SK-N-SH (cell line): ENCODE data around the gene DLX1. TPM values are rescaled to one million over a fixed set of nuclear protein-coding genes. Genes with fewer than 3 reads are reported as not detected.
A peak's percentile ranks its signal among the peaks of the same experiment; 100 is the strongest.

ENCODE experiments used
- CTCF ChIA-PET: fragments of 300-600, 350-600 bp; formaldehyde crosslinking; extraction: SDS; loops from one replicate; lab custom pipeline; 2021; lab: Yijun Ruan, JAX
- POLR2A ChIA-PET: fragments of 350-600 bp; sonication (Branson Sonifier 250); formaldehyde crosslinking; extraction: SDS; loops from one replicate; lab custom pipeline; 2020; ENCODE audit warnings: antibody characterized with exemption, inconsistent platforms; lab: Yijun Ruan, JAX
- DNase-seq: peaks from one replicate; pipeline ENCODE4 v3.0.0; 2012
- H2AFZ ChIP-seq: fragments of 200-600 bp; sonication (generic); 2 replicates; pipeline ENCODE4 v1.8.1; 2016; ENCODE audit warnings: antibody characterized with exemption, mild to moderate bottlenecking, low read depth
- H3F3A ChIP-seq: fragments of 200-600 bp; sonication (generic); replicated peaks from 2 replicates; pipeline ENCODE3; 2016; ENCODE audit warnings: antibody characterized with exemption, mild to moderate bottlenecking; ENCODE audit not compliant: insufficient read depth
- H3K27ac ChIP-seq, 2 experiments: fragments of 200-500 bp in 1 of 2; fragments of 200-600 bp in 1 of 2; sonication (Bioruptor generic) in 1 of 2; sonication (generic), shearing (Covaris generic) in 1 of 2; 2 replicates each; pipeline versions ENCODE4 v1.5.1 to v1.6.1; 2014 to 2016; ENCODE audit warnings: low read depth in 2 of 2, inconsistent platforms in 1 of 2, low read length in 1 of 2, mild to moderate bottlenecking in 1 of 2, mixed read lengths in 1 of 2
- H3K27me3 ChIP-seq: fragments of 200-600 bp; sonication (generic), shearing (Covaris generic); 2 replicates; pipeline ENCODE4 v1.6.1; 2016; ENCODE audit warnings: mixed run types; ENCODE audit not compliant: insufficient read depth
- H3K36me3 ChIP-seq, 2 experiments: fragments of 200-500 bp in 1 of 2; fragments of 200-600 bp in 1 of 2; sonication (Bioruptor generic) in 1 of 2; sonication (generic) in 1 of 2; replicated peaks in 1 of 2; 2 replicates each; pipeline versions ENCODE3 to v1.5.1; 2014 to 2016; ENCODE audit warnings: low read length in 1 of 2, mild to moderate bottlenecking in 1 of 2; ENCODE audit not compliant: insufficient read depth in 2 of 2, control insufficient read depth in 1 of 2
- H3K4me1 ChIP-seq, 2 experiments: fragments of 200-500 bp in 1 of 2; fragments of 200-600 bp in 1 of 2; sonication (Bioruptor generic) in 1 of 2; sonication (generic), shearing (Covaris generic) in 1 of 2; 2 replicates each; pipeline versions ENCODE4 v1.5.1 to v1.6.1; 2014 to 2016; ENCODE audit warnings: low read depth in 1 of 2, low read length in 1 of 2, mixed run types in 1 of 2; ENCODE audit not compliant: insufficient read depth in 2 of 2, control insufficient read depth in 1 of 2
- H3K4me2 ChIP-seq: fragments of 200-600 bp; sonication (generic), shearing (Covaris generic); 2 replicates; pipeline ENCODE4 v1.6.1; 2017; ENCODE audit warnings: mixed run types
- H3K4me3 ChIP-seq, 2 experiments: fragments of 200-500 bp in 1 of 2; fragments of 200-600 bp in 1 of 2; sonication (Bioruptor generic) in 1 of 2; sonication (generic), shearing (Covaris generic) in 1 of 2; 2 replicates each; pipeline versions ENCODE4 v1.5.1 to v1.8.1; 2014 to 2016; ENCODE audit warnings: low read depth in 2 of 2, inconsistent platforms in 1 of 2, low read length in 1 of 2, mild to moderate bottlenecking in 1 of 2, mixed read lengths in 1 of 2, moderate library complexity in 1 of 2
- H3K79me2 ChIP-seq: fragments of 200-600 bp; sonication (generic); 2 replicates; pipeline ENCODE4 v1.8.1; 2017; ENCODE audit warnings: mild to moderate bottlenecking; ENCODE audit not compliant: insufficient read depth
- H3K9ac ChIP-seq: fragments of 200-600 bp; sonication (generic); 2 replicates; pipeline ENCODE4 v1.6.1; 2017; ENCODE audit warnings: mixed run types
- H3K9me2 ChIP-seq: fragments of 200-600 bp; sonication (generic); 2 replicates; pipeline ENCODE4 v1.6.1; 2017; ENCODE audit warnings: mixed run types
- H3K9me3 ChIP-seq: fragments of 200-600 bp; sonication (generic); 2 replicates; pipeline ENCODE4 v1.6.1; 2017; ENCODE audit warnings: mixed run types, mild to moderate bottlenecking, moderate library complexity
- H4K20me1 ChIP-seq: fragments of 200-600 bp; sonication (generic); 2 replicates; pipeline ENCODE4 v1.6.1; 2017; ENCODE audit warnings: mild to moderate bottlenecking, mixed run types; ENCODE audit not compliant: insufficient read depth
- CHD2 ChIP-seq: fragments of 150-350 bp; IDR thresholded peaks from 2 replicates; pipeline ENCODE4 v1.6.1; 2018; ENCODE audit warnings: low read length; ENCODE audit not compliant: partially characterized antibody
- ELF1 ChIP-seq: IDR thresholded peaks from 2 replicates; pipeline ENCODE4 v1.4.0; 2012
- EP300 ChIP-seq, 2 experiments: IDR thresholded peaks; 2 replicates each; pipeline versions ENCODE4 v1.4.0 to v1.6.1; 2012; ENCODE audit warnings: borderline replicate concordance in 1 of 2, low read depth in 1 of 2, low read length in 1 of 2
- EZH2phosphoT487 ChIP-seq: fragments of 200-600 bp; sonication (generic); IDR thresholded peaks from 2 replicates; pipeline ENCODE4 v1.6.1; 2017; ENCODE audit warnings: low read depth, mixed run types, mild to moderate bottlenecking, antibody characterized with exemption, moderate library complexity, borderline replicate concordance
- FOSL2 ChIP-seq: IDR thresholded peaks from 2 replicates; pipeline ENCODE4 v1.4.0; 2012; ENCODE audit warnings: low read depth, mild to moderate bottlenecking, moderate library complexity, borderline replicate concordance
- FOXJ3 ChIP-seq: sonication (generic); formaldehyde crosslinking; IDR thresholded peaks from 2 replicates; pipeline ENCODE4 v1.5.1; 2020; ENCODE audit warnings: mild to moderate bottlenecking, missing genetic modification reagents
- JUND ChIP-seq: IDR thresholded peaks from 2 replicates; pipeline ENCODE4 v1.4.0; 2012
- MXI1 ChIP-seq: IDR thresholded peaks from 2 replicates; pipeline ENCODE4 v1.6.1; 2012; ENCODE audit warnings: mild to moderate bottlenecking, low read depth, low read length, improper control_type of control experiment
- NFIC ChIP-seq: IDR thresholded peaks from 2 replicates; pipeline ENCODE4 v1.4.0; 2012; ENCODE audit warnings: borderline replicate concordance
- RXRA ChIP-seq: IDR thresholded peaks from 2 replicates; pipeline ENCODE4 v1.4.0; 2012; ENCODE audit warnings: low read depth, mild to moderate bottlenecking, borderline replicate concordance
- SIN3A ChIP-seq: IDR thresholded peaks from 2 replicates; pipeline ENCODE4 v1.6.1; 2012; ENCODE audit warnings: low read depth, mild to moderate bottlenecking, low read length, moderate library complexity, borderline replicate concordance
- TCF12 ChIP-seq: IDR thresholded peaks from 2 replicates; pipeline ENCODE4 v1.4.0; 2012
- YY1 ChIP-seq: IDR thresholded peaks from 2 replicates; pipeline ENCODE4 v1.4.0; 2012; ENCODE audit warnings: low read depth, mild to moderate bottlenecking
- WGBS: methylation state at CpG from one replicate; pipeline ENCODE4 v1.1.6; 2017; ENCODE audit warnings: low lambda C conversion rate; 5-methylcytosine and 5-hydroxymethylcytosine counted together
- polyA plus RNA-seq, 3 experiments: library from polyadenylated mRNA; depleted of rRNA; stranded (reverse); fragments of >200 nt; gene quantifications; 2 replicates each; pipeline ENCODE4 v1.2.3, GENCODE V29; 2012
- TF ChIP-seq, protein P1 (sequence below): fragments of 150-350 bp; IDR thresholded peaks from 2 replicates; pipeline ENCODE4 v1.6.1; 2016; ENCODE audit warnings: mild to moderate bottlenecking, low read depth, low read length
- TF ChIP-seq, protein P2 (sequence below): IDR thresholded peaks from 2 replicates; pipeline ENCODE4 v1.4.0; 2012; ENCODE audit warnings: low read depth
- TF ChIP-seq, protein P3 (sequence below): IDR thresholded peaks from 2 replicates; pipeline ENCODE4; 2012
- TF ChIP-seq, protein P4 (sequence below): IDR thresholded peaks from 2 replicates; pipeline ENCODE4 v1.4.0; 2012; ENCODE audit warnings: low read depth, borderline replicate concordance

DLX1 gene
- polyA plus RNA-seq, 1 of the 3 experiments (the other 2 are of a cell fraction): 0.07 TPM

DNA sequence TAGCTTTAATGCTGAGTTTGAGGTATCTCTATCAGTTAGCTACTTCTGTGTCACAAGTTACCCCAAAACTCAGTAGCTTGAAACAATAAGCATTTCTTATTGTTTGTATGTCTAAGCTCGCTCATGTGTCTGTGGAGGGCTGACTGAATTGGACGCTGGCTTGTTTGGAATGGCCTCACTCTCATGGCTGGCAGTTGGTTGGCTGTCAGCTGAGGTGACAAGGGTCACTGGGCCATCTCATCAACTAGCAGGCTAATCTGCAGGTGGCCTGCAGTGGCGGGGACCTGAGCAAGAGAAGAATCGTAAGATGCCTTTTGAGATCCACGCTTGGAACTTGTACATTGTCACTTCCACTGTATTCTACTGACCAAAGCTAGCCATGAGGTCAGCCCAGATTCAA, 30.8 kb downstream of the DLX1 start:
- H3K4me3 ChIP-seq: no peak overlapping the region
- POLR2A ChIA-PET: interaction anchor here (0.6 kb wide), 1 partner anchor 410 kb away, joined by 3 read pairs; no protein-coding TSS in a partner anchor
- CTCF ChIA-PET: interaction anchor here (1.1 to 1.9 kb wide), 4 partner anchors 9 to 345 kb away, joined by 4 to 14 read pairs (median 6); partner anchors contain the start of gene DLX2

DNA sequence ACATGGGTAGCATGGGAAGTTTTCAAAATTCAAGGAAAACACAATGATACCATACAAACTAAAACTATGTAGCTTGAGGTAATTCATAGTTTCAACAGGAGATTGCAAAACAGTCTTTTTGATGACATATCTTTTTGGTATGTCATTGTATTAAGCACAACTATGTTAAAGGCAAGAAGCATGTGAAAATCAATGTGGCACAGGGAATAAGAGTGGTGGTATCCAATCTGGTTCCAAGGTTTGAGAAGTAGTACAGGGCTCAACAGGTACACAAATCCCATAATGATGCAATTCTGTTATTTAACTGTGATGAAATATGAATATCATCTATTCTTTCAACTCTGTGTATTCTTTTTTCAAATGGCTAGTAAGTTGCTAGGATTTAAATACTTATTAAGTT, 33.8 kb downstream of the DLX1 start:
- no peak for TF ChIP-seq SIN3A
- TF ChIP-seq, protein P1, sequence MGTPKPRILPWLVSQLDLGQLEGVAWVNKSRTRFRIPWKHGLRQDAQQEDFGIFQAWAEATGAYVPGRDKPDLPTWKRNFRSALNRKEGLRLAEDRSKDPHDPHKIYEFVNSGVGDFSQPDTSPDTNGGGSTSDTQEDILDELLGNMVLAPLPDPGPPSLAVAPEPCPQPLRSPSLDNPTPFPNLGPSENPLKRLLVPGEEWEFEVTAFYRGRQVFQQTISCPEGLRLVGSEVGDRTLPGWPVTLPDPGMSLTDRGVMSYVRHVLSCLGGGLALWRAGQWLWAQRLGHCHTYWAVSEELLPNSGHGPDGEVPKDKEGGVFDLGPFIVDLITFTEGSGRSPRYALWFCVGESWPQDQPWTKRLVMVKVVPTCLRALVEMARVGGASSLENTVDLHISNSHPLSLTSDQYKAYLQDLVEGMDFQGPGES: no peak
- no peak for TF ChIP-seq CHD2
- TF ChIP-seq JUND: peak; percentile 46
- TF ChIP-seq, protein P2, sequence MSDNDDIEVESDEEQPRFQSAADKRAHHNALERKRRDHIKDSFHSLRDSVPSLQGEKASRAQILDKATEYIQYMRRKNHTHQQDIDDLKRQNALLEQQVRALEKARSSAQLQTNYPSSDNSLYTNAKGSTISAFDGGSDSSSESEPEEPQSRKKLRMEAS: peak; percentile 34; the same call in 1 of the 2 replicates
- TF ChIP-seq FOXJ3: no peak
- peak; percentile 64; the same call in 1 of the 2 replicates for TF ChIP-seq FOSL2
- TF ChIP-seq YY1: no peak
- TF ChIP-seq, protein P3, sequence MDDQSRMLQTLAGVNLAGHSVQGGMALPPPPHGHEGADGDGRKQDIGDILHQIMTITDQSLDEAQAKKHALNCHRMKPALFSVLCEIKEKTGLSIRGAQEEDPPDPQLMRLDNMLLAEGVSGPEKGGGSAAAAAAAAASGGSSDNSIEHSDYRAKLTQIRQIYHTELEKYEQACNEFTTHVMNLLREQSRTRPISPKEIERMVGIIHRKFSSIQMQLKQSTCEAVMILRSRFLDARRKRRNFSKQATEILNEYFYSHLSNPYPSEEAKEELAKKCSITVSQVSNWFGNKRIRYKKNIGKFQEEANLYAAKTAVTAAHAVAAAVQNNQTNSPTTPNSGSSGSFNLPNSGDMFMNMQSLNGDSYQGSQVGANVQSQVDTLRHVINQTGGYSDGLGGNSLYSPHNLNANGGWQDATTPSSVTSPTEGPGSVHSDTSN: no peak
- TF ChIP-seq EZH2phosphoT487: no peak
- TF ChIP-seq ELF1: no peak
- TF ChIP-seq MXI1: no peak
- no peak for TF ChIP-seq NFIC
- TF ChIP-seq, protein P4, sequence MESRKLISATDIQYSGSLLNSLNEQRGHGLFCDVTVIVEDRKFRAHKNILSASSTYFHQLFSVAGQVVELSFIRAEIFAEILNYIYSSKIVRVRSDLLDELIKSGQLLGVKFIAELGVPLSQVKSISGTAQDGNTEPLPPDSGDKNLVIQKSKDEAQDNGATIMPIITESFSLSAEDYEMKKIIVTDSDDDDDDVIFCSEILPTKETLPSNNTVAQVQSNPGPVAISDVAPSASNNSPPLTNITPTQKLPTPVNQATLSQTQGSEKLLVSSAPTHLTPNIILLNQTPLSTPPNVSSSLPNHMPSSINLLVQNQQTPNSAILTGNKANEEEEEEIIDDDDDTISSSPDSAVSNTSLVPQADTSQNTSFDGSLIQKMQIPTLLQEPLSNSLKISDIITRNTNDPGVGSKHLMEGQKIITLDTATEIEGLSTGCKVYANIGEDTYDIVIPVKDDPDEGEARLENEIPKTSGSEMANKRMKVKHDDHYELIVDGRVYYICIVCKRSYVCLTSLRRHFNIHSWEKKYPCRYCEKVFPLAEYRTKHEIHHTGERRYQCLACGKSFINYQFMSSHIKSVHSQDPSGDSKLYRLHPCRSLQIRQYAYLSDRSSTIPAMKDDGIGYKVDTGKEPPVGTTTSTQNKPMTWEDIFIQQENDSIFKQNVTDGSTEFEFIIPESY: no peak
- no peaks in the 10 kb centered on the region for H3K36me3 ChIP-seq
- peak overlapping the region in 1 of 2 experiments; percentile 60; a peak in 2 of 4 replicates for H3K27ac ChIP-seq
- ChIA-PET CTCF (interaction anchor here (1.3 kb wide), 1 partner anchor 15 kb away, joined by 3 read pairs; no protein-coding TSS in a partner anchor), POLR2A (no interaction called here)
- no peaks in the 10 kb centered on the region for H3K9me2 ChIP-seq
- H3K4me1 ChIP-seq: peaks cover 0 to 4% of the 10 kb centered on the region in 2 experiments; a peak in 1 of 4 replicates
- no peaks in the 10 kb centered on the region for H3K79me2 ChIP-seq
- DNase-seq: no peak
- H3K4me2 ChIP-seq: peak overlapping the region; percentile 32
- H3K27me3 ChIP-seq: no peaks in the 10 kb centered on the region
- no peaks in the 10 kb centered on the region for H3K9me3 ChIP-seq
- H3K9ac ChIP-seq: peak overlapping the region; percentile 15; the same call in 1 of the 2 replicates
- no peaks in the 10 kb centered on the region for H4K20me1 ChIP-seq
- H3F3A ChIP-seq: peaks cover 12% of the 10 kb centered on the region
- no peak overlapping the region for H2AFZ ChIP-seq
- H3K4me3 ChIP-seq: no peak overlapping the region

More for the DNA sequence above, 30.8 kb downstream of the DLX1 start:
- no peak overlapping the region for H2AFZ ChIP-seq
- no peaks in the 10 kb centered on the region for H3K79me2 ChIP-seq
- H3K4me2 ChIP-seq: no peak overlapping the region
- WGBS: 80% methylated on average over 5 of the region's 5 CpGs
- H3F3A ChIP-seq: peaks cover 12% of the 10 kb centered on the region
- DNase-seq: no peak
- no peaks in the 10 kb centered on the region for H4K20me1 ChIP-seq
- H3K9me2 ChIP-seq: no peaks in the 10 kb centered on the region
- H3K9ac ChIP-seq: no peak overlapping the region
- no peaks in the 10 kb centered on the region for H3K9me3 ChIP-seq
- H3K27ac ChIP-seq: no peak overlapping the region
- no peak for TF ChIP-seq MXI1
- TF ChIP-seq YY1: no peak
- TF ChIP-seq, protein P2: no peak
- TF ChIP-seq RXRA: no peak
- TF ChIP-seq, protein P4: no peak
- no peak for TF ChIP-seq EP300 (IDR thresholded peaks at IDR 0.05; ENCODE audit: borderline replicate concordance in 1 of 2, low read depth in 1 of 2, low read length in 1 of 2)
- TF ChIP-seq FOSL2: no peak
- no peak for TF ChIP-seq NFIC
- TF ChIP-seq TCF12: no peak
- TF ChIP-seq, all 33 proteins: peak for 0
- peaks cover 0 to 4% of the 10 kb centered on the region in 2 experiments; a peak in 1 of 4 replicates for H3K4me1 ChIP-seq
- H3K36me3 ChIP-seq: no peaks in the 10 kb centered on the region
- H3K27me3 ChIP-seq: no peaks in the 10 kb centered on the region
